CD4-positive, alpha-beta memory T cell (primary cell): ENCODE results near the gene SLC25A51. TPM values are rescaled to one million over a fixed set of nuclear protein-coding genes. Genes with fewer than 3 reads are reported as not detected.

Experiments
- CTCF ChIA-PET: fragments of 350-600 bp; sonication (Branson Sonifier 250); formaldehyde crosslinking; loops from one replicate; lab custom pipeline; 2021; ENCODE audit warnings: inconsistent platforms; ENCODE audit not compliant: partially characterized antibody; lab: Charles Lee
- POLR2A ChIA-PET: fragments of 350-600 bp; sonication (Branson Sonifier 250); formaldehyde crosslinking; loops from one replicate; lab custom pipeline; 2021; ENCODE audit not compliant: partially characterized antibody; lab: Charles Lee
- DNase-seq, 5 donors: peaks; one replicate each; pipeline versions ENCODE4 v3.0.0 to v3.0.0-alpha.2; 2020 to 2022; ENCODE audit warnings: mixed read lengths in 1 of 5
- H3K27ac ChIP-seq: one replicate; pipeline ENCODE4 v1.7.0; 2013; ENCODE audit warnings: low read depth, low read length
- H3K27me3 ChIP-seq: 2 replicates; pipeline ENCODE4 v1.7.0; 2013; ENCODE audit warnings: mild to moderate bottlenecking, low read length, moderate library complexity; ENCODE audit not compliant: insufficient read depth
- H3K36me3 ChIP-seq: 2 replicates; pipeline ENCODE4 v1.7.0; 2013; ENCODE audit warnings: mild to moderate bottlenecking, low read length, moderate library complexity; ENCODE audit not compliant: insufficient read depth
- H3K4me1 ChIP-seq: 2 replicates; pipeline ENCODE4 v1.7.0; 2013; ENCODE audit warnings: mild to moderate bottlenecking, low read length, moderate library complexity; ENCODE audit not compliant: insufficient read depth
- H3K4me3 ChIP-seq, 2 donors: one replicate each; pipeline ENCODE4 v1.7.0; 2013; ENCODE audit warnings: low read length in 2 of 2, mild to moderate bottlenecking in 1 of 2
- H3K9me3 ChIP-seq, 2 donors: one replicate each; pipeline ENCODE4 v1.7.0; 2013; ENCODE audit warnings: low read length in 2 of 2, control low read depth in 1 of 2; ENCODE audit not compliant: control insufficient read depth in 1 of 2
- H3K27ac Mint-ChIP-seq, 7 donors: one replicate each; pipeline ENCODE4 v1.8.0; 2020 to 2021; ENCODE audit warnings: mixed read lengths in 7 of 7, mild to moderate bottlenecking in 6 of 7, inconsistent platforms in 3 of 7, moderate library complexity in 3 of 7
- H3K27me3 Mint-ChIP-seq, 2 donors: one replicate each; pipeline ENCODE4 v1.8.0; 2020 to 2021; ENCODE audit warnings: mixed read lengths in 2 of 2
- H3K36me3 Mint-ChIP-seq, 2 donors: one replicate each; pipeline ENCODE4 v1.8.0; 2020 to 2021; ENCODE audit warnings: mixed read lengths in 2 of 2, inconsistent platforms in 1 of 2, mild to moderate bottlenecking in 1 of 2
- H3K4me1 Mint-ChIP-seq, 4 donors: one replicate each; pipeline ENCODE4 v1.8.0; 2020 to 2021; ENCODE audit warnings: mixed read lengths in 4 of 4, mild to moderate bottlenecking in 1 of 4
- H3K4me3 Mint-ChIP-seq, 8 donors: one replicate each; pipeline ENCODE4 v1.8.0; 2020 to 2021; ENCODE audit warnings: mixed read lengths in 8 of 8, mild to moderate bottlenecking in 7 of 8, moderate library complexity in 6 of 8, inconsistent platforms in 3 of 8
- H3K9me3 Mint-ChIP-seq, 8 donors: one replicate each; pipeline ENCODE4 v1.8.0; 2020 to 2021; ENCODE audit warnings: mixed read lengths in 8 of 8, mild to moderate bottlenecking in 5 of 8, inconsistent platforms in 3 of 8, moderate library complexity in 1 of 8
- intact Hi-C: fragments of 100-400 bp; cut with micrococcal nuclease; formaldehyde crosslinking; loops from one replicate; pipeline ENCODE4 v1.15.1; 2023
- polyA plus RNA-seq, 2 donors: library from polyadenylated mRNA; unstranded; fragments of 300-500 nt; fragmentation: Illumina TruSeq; gene quantifications; one replicate each; pipeline ENCODE4 v1.2.3, GENCODE V29; 2021
- total RNA-seq, 2 experiments: library from RNA; stranded (reverse); gene quantifications; one replicate each; pipeline ENCODE4 v1.2.3, GENCODE V29; 2021

SLC25A51 gene, protein sequence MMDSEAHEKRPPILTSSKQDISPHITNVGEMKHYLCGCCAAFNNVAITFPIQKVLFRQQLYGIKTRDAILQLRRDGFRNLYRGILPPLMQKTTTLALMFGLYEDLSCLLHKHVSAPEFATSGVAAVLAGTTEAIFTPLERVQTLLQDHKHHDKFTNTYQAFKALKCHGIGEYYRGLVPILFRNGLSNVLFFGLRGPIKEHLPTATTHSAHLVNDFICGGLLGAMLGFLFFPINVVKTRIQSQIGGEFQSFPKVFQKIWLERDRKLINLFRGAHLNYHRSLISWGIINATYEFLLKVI
- total RNA-seq: 10 to 100 TPM; 40.2 to 43.3 TPM
- polyA plus RNA-seq: 10 to 100 TPM in 1 of 2 donors, 1 to 10 TPM in 1; 8.0 to 13.9 TPM

DNA sequence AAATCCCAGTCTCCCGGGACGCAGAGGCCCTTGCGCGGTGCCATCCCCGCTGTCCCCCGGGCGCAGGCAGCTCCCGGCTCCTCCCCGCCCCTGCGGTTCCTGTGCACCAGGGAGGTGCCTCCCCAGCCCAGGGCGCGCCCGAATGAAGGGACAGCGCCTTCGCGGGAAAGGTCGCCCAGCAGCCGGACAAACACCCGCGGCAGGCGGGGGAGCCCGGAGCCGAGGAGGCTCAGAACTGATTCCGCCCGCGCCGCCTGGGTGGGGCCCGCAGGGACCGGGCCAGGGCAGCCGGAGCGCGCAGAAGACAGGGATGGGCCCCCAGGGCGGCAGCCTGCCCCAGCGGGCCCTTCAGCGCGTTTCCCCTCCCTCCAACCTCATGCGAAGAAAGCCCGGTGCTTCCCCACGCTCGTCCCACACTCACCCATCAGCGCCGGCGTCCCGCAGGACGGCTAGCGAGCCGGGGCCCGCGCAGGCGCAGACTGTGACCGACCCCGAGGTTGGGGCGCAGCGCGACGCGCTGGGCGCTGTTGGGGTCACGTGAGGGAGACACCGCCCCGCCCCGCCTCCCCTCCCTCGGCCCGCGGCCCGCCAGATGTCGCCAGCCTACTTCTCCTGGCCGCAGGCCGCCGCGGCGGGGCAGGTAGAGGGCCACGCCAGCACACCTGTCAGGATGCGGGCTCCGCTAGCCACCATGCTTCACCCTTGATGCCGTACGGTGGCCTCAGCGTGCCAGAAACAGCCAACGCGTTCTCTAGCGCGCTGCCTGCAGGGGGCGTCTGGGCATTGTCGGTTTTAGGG lies at the start of gene SLC25A51:
Gene SLC25A51, minus strand, starts transcription at position 481 of the 798 bp plus-strand sequence. CDS start 15,577 bp downstream, outside the sequence.
- Mint-ChIP-seq H3K36me3 (peaks cover 0 to 19% of the 10 kb centered on the region in 2 donors), H3K27me3 (peaks cover 0 to 2% of the 10 kb centered on the region in 2 donors), H3K27ac (peak within 1 kb of the TSS; percentile 93 to 98 (median 94)), H3K4me1 (peaks cover 12 to 39% (median 26%) of the 10 kb centered on the region in 4 donors), H3K4me3 (peak within 1 kb of the TSS; percentile 86 to 98 (median 91)), H3K9me3 (peaks cover 0 to 4% (median 0%) of the 10 kb centered on the region in 8 donors)
- H3K4me1 ChIP-seq: peaks cover 30% of the 10 kb centered on the region
- H3K36me3 ChIP-seq: peaks cover 6% of the 10 kb centered on the region
- CTCF ChIA-PET: interaction anchor here (0.6 to 1.6 kb wide), 7 partner anchors 9 to 419 kb away, joined by 3 to 5 read pairs (median 3); partner anchors contain the start of gene POLR1E
- H3K9me3 ChIP-seq: no peaks in the 10 kb centered on the region
- DNase-seq: peak; percentile 93 to 98 (median 95)
- no peaks in the 10 kb centered on the region for H3K27me3 ChIP-seq
- peak within 1 kb of the TSS; percentile 89 to 94 for H3K4me3 ChIP-seq
- H3K27ac ChIP-seq: peak within 1 kb of the TSS; percentile 75
- intact Hi-C loops: loop anchor here (1.0 to 5.0 kb wide), 7 partner anchors 37 to 439 kb away; partner anchors contain the start of genes DCAF10, EXOSC3, SHB and TOMM5
- POLR2A ChIA-PET: interaction anchor here (1.4 kb wide), 1 partner anchor 103 kb away, joined by 6 read pairs; the partner anchor contains the start of gene DCAF10

DNA sequence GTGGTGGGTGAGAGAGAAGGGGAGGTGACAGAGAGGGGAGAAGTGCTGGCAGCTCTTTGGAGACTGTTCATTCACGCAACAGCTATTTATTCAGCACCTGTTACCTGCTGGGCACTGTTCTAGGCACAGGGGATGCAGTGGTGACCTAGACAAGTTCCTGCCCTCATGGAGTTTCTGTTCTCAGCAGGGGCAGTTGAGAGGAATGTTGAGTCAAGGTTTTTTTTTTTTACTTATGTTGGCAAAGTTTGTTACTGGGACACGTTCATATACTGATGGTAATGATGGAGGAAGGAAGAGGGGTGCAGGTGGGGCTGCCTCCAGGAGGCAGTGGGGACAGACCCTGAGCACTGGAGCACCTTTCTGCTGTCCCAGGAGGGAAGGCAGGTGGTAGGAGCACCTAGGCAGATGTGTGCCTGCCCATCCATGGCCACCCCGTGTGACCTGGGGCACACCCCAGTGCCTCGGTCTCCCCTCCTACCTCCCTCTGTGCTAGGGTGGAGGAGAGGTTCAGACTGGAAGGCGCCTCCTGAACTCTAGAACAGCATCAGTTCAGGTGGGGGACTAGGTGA lies 49.4 kb upstream of the SLC25A51 start:
- CTCF ChIA-PET: no interaction called here
- H3K4me1 Mint-ChIP-seq: peaks cover 0 to 7% (median under 1%) of the 10 kb centered on the region in 4 donors
- Histone ChIP-seq H3K36me3 (no peaks in the 10 kb centered on the region), H3K9me3 (no peaks in the 10 kb centered on the region), H3K27ac (no peak overlapping the region), H3K4me1 (no peaks in the 10 kb centered on the region), H3K27me3 (no peaks in the 10 kb centered on the region), H3K4me3 (no peak overlapping the region)
- H3K36me3 Mint-ChIP-seq: no peaks in the 10 kb centered on the region
- H3K4me3 Mint-ChIP-seq: no peak overlapping the region
- H3K27me3 Mint-ChIP-seq: no peaks in the 10 kb centered on the region
- H3K9me3 Mint-ChIP-seq: no peaks in the 10 kb centered on the region
- POLR2A ChIA-PET: no interaction called here
- no peak for DNase-seq
- intact Hi-C loops: no loop called here
- peak overlapping the region in 1 of 7 donors; percentile 51 for H3K27ac Mint-ChIP-seq

DNA sequence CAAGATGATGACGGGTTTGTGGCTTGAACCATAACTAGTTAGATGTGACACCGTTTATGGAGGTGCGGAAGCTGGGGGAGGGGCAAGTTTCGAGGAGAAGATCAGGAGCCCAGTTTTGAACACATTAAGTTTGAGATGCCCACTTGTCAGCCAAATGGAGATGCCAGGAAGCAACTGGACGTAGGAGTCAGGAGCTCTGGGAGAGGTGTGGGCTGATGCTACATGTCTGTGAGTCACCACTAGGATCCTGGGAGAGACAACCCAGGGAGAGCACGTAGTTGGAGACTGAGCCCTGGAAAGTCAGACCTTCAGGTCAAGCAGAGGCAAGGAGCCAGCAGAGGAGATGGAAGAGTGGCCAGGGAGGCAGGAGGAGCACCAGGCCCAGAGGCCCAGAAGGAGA lies 48.8 kb upstream of the SLC25A51 start:
- POLR2A ChIA-PET: no interaction called here
- Histone ChIP-seq H3K36me3 (no peaks in the 10 kb centered on the region), H3K27me3 (no peaks in the 10 kb centered on the region), H3K9me3 (no peaks in the 10 kb centered on the region), H3K4me1 (no peaks in the 10 kb centered on the region), H3K27ac (no peak overlapping the region), H3K4me3 (no peak overlapping the region)
- no peak for DNase-seq
- Mint-ChIP-seq H3K36me3 (no peaks in the 10 kb centered on the region), H3K4me1 (peaks cover 0 to 7% (median under 1%) of the 10 kb centered on the region in 4 donors), H3K4me3 (peak overlapping the region in 1 of 8 donors; percentile 36), H3K27ac (no peak overlapping the region), H3K9me3 (no peaks in the 10 kb centered on the region), H3K27me3 (no peaks in the 10 kb centered on the region)
- intact Hi-C loops: no loop called here
- CTCF ChIA-PET: no interaction called here

DNA sequence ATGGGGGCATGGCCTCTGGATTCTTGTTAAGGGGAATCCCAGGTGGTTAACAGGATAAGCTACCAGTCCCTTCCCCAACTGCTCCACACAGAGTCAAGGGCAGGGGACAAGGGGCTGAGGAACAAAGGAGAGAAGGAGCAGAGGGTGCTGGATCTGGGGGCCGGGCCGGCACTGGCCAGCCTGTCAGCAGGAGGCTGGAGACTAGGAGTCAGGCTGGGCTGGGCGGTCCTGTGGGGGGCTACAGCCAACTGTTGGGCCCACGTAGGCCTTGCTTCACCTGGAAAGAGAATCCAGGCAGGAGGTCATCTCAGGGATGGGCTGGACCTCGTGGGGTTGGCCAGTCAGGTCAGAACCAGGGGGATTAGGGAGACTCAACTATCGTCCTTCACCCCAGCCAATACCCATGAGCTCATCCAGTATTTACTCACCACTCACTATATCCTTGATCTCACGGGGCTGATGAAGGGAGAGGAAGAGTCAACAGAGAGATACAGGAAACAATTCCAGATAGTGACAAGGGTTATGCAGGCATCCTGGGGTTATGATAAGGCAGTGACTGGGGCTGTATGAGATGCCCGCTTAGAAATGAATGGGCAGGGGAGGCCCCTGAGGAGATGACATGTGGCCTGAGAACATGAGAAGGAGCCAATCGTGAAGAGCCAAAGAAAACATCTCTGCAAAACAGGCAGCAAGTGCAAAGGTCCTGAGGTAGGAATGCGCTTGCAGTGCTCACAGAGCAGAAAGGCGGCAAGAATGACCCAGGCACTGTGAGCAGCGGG lies 47.9 kb upstream of the SLC25A51 start:
- Mint-ChIP-seq H3K27ac (no peak overlapping the region), H3K27me3 (no peaks in the 10 kb centered on the region), H3K36me3 (no peaks in the 10 kb centered on the region), H3K4me3 (no peak overlapping the region), H3K4me1 (peaks cover 0 to 7% (median under 1%) of the 10 kb centered on the region in 4 donors), H3K9me3 (no peaks in the 10 kb centered on the region)
- Histone ChIP-seq H3K4me1 (no peaks in the 10 kb centered on the region), H3K9me3 (no peaks in the 10 kb centered on the region), H3K27me3 (no peaks in the 10 kb centered on the region), H3K4me3 (no peak overlapping the region), H3K27ac (no peak overlapping the region), H3K36me3 (no peaks in the 10 kb centered on the region)
- DNase-seq: no peak
- POLR2A ChIA-PET: no interaction called here
- intact Hi-C loops: no loop called here
- CTCF ChIA-PET: no interaction called here

DNA sequence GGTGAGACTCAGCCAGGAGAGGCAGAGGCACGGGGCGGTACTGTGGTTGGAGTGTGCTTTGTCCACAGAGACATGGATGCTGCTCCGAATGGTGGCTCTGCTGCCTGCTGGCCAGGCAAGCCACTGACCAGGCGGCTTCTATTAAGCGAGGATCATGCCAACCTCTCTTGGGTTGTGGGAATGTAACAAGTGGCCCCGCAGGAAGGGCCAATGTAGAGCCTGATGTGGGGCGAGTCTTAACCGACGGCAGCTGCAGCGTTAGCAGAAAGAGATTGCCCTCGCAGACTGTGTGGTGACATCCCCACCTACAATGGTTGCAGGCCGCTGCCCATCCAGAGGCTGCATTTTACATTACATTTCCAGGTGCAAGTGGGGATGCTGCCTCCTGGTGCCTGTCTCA lies 46.6 kb upstream of the SLC25A51 start:
- no peaks in the 10 kb centered on the region for H3K9me3 Mint-ChIP-seq
- ChIA-PET CTCF (no interaction called here), POLR2A (no interaction called here)
- H3K36me3 ChIP-seq: no peaks in the 10 kb centered on the region
- no peak for DNase-seq
- H3K4me1 ChIP-seq: no peaks in the 10 kb centered on the region
- intact Hi-C loops: no loop called here
- H3K4me1 Mint-ChIP-seq: peaks cover 0 to 7% (median under 1%) of the 10 kb centered on the region in 4 donors
- no peaks in the 10 kb centered on the region for H3K9me3 ChIP-seq
- H3K4me3 ChIP-seq: no peak overlapping the region
- no peak overlapping the region for H3K4me3 Mint-ChIP-seq
- H3K36me3 Mint-ChIP-seq: no peaks in the 10 kb centered on the region
- no peaks in the 10 kb centered on the region for H3K27me3 ChIP-seq
- no peaks in the 10 kb centered on the region for H3K27me3 Mint-ChIP-seq
- H3K27ac ChIP-seq: no peak overlapping the region
- H3K27ac Mint-ChIP-seq: no peak overlapping the region

DNA sequence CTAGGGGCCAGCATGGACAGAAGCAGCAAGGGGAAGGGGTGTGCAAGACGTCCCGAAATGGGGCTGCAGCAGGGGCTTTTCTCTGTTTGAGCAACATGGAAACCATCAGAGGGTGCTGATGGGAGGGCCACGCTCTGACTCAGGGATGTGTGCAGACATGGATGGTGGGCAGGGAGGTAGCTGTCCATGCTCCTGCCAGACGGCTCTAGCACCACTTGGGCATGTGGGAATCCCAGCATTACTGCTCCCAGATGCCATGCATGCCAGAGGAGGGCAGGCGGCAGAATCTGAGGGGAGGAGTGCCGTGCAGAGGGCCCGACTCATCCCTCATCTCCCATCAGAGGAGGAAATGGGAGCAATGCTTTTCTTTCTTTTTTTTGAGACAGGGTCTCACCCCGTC lies 45.6 kb upstream of the SLC25A51 start:
- CTCF ChIA-PET: no interaction called here
- H3K4me3 ChIP-seq: no peak overlapping the region
- H3K4me1 ChIP-seq: no peaks in the 10 kb centered on the region
- H3K36me3 ChIP-seq: no peaks in the 10 kb centered on the region
- Mint-ChIP-seq H3K27me3 (no peaks in the 10 kb centered on the region), H3K9me3 (no peaks in the 10 kb centered on the region), H3K27ac (no peak overlapping the region), H3K4me3 (no peak overlapping the region), H3K4me1 (peaks cover 0 to 7% (median under 1%) of the 10 kb centered on the region in 4 donors), H3K36me3 (no peaks in the 10 kb centered on the region)
- no peak for DNase-seq
- no peaks in the 10 kb centered on the region for H3K9me3 ChIP-seq
- H3K27me3 ChIP-seq: no peaks in the 10 kb centered on the region
- intact Hi-C loops: no loop called here
- POLR2A ChIA-PET: no interaction called here
- no peak overlapping the region for H3K27ac ChIP-seq
